Measurements from ENCODE around the gene CDK19. TPM values are rescaled to one million over a fixed set of nuclear protein-coding genes. Genes with fewer than 3 reads are reported as not detected.
A peak's percentile ranks its signal among the peaks of the same experiment; 100 is the strongest.

Gene CDK19
- total RNA-seq, 1 donor from 2014 or later = 26.6 TPM

DNA sequence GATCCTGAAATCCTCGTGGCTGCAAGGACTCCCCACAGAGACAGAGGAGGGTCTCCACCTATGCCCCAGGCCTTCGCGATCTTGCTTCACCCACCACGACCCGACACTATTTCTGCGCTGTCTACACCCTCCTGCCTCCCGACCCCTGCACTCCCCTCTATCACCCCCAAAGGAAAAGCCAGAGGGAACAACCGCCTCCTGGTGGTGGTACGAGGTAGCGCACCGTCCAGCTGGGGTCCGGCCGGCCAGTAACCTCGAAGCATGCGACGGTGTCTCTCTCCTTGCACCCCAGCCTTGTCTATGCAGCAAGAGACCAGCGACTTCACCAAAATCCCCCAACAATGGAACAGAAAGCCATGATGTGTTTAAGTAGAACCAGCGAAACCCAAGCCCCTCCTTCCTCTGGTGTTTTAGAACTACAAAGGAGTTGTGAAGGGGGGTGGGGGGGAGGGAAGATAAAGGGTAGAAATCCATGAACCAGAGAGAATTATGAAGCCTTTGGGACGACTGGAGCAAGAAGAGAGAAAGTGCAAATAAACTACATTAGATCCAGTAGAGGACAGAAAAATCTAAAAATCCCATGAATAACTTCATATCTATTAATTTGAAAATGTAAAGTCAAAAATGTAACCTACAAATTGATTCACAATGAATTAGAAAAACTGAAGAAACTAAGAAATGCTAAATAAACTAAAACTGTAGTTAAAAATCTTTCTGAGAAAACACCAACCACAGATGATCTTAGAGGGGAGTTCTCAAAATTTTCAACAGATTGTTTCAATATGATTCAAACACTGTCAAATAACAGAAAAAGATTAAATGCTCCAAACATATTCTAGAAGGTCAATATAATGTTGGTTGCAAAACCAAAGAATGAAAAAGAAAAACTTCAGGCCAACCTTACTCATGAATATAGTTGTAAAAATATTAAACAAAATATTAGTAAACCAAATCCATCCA, 168.0 kb downstream of the CDK19 start:
- ATAC-seq (no peak), DNase-seq (no peak)
- Histone ChIP-seq H3K4me1 (no peaks in the 10 kb centered on the region), H3K4me3 (no peak overlapping the region), H3K27me3 (no peaks in the 10 kb centered on the region), H3K36me3 (peaks cover 9% of the 10 kb centered on the region), H3K27ac (no peak overlapping the region), H3K9me3 (no peaks in the 10 kb centered on the region)
- TF ChIP-seq, protein P1, sequence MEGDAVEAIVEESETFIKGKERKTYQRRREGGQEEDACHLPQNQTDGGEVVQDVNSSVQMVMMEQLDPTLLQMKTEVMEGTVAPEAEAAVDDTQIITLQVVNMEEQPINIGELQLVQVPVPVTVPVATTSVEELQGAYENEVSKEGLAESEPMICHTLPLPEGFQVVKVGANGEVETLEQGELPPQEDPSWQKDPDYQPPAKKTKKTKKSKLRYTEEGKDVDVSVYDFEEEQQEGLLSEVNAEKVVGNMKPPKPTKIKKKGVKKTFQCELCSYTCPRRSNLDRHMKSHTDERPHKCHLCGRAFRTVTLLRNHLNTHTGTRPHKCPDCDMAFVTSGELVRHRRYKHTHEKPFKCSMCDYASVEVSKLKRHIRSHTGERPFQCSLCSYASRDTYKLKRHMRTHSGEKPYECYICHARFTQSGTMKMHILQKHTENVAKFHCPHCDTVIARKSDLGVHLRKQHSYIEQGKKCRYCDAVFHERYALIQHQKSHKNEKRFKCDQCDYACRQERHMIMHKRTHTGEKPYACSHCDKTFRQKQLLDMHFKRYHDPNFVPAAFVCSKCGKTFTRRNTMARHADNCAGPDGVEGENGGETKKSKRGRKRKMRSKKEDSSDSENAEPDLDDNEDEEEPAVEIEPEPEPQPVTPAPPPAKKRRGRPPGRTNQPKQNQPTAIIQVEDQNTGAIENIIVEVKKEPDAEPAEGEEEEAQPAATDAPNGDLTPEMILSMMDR (IDR thresholded peaks at IDR 0.05) = peak; percentile 28
- intact Hi-C loops (cut with DNase I) = no loop called here

DNA sequence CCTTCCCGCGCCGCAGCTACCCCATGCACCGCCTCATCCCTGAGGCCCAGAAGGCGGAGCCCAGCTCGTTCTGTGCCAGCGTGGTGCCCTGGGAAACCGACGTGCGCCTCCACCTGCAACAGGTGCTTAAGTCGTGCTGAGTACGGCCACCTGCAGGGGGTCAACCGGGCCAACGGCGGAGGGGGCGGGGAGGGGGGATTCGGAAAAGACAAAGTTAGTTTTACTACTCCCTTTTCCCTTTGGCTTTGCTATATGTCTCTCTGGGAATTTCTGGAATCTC, 168.9 kb downstream of the CDK19 start:
- no peak overlapping the region for H3K4me3 ChIP-seq
- peaks cover 9% of the 10 kb centered on the region for H3K36me3 ChIP-seq
- TF ChIP-seq, protein P1 (IDR thresholded peaks at IDR 0.05) = no peak
- no peaks in the 10 kb centered on the region for H3K27me3 ChIP-seq
- H3K9me3 ChIP-seq = no peaks in the 10 kb centered on the region
- DNase-seq (no peak), ATAC-seq (no peak)
- intact Hi-C loops (cut with DNase I) = no loop called here
- no peaks in the 10 kb centered on the region for H3K4me1 ChIP-seq
- no peak overlapping the region for H3K27ac ChIP-seq

DNA sequence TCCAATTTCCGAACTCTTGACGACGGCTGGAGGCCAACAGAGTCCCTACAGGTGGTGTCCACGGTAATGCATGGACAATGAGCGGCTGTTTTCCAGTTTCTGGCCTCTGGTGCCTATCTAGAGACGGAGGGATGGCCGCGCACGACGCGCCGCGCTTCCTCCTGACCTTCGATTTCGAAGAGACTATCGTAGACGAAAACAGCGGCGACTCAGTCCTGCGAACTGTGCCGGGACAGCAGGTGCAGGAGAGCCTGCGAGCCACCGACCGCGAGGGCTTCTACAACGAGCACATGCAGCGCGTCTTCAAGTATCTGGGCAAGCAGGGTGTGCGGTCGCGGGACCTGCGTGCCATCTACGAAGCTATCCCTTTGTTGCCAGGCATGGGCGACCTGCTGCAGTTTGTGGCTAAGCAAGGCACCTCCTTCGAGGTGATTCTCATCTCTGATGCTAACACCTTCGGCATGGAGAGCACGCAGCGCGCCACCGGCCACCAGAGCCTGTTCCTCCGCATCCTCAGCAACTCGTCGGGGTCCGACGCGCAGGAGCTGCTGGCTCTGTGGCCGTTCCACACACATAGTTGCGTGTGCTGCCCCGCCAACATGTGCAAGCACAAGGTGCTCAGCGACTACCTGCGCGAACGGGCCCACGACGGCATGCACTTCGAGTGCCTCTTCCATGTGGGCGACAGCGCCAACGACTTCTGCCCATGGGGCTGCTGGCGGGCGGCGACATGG, 169.4 kb downstream of the CDK19 start:
- H3K27me3 ChIP-seq = no peaks in the 10 kb centered on the region
- H3K27ac ChIP-seq = no peak overlapping the region
- DNase-seq (no peak), ATAC-seq (peak; percentile 9)
- no peak overlapping the region for H3K4me3 ChIP-seq
- no peaks in the 10 kb centered on the region for H3K9me3 ChIP-seq
- intact Hi-C loops (cut with DNase I) = no loop called here
- peaks cover 9% of the 10 kb centered on the region for H3K36me3 ChIP-seq
- TF ChIP-seq, protein P1 (IDR thresholded peaks at IDR 0.05) = no peak
- H3K4me1 ChIP-seq = no peaks in the 10 kb centered on the region

DNA sequence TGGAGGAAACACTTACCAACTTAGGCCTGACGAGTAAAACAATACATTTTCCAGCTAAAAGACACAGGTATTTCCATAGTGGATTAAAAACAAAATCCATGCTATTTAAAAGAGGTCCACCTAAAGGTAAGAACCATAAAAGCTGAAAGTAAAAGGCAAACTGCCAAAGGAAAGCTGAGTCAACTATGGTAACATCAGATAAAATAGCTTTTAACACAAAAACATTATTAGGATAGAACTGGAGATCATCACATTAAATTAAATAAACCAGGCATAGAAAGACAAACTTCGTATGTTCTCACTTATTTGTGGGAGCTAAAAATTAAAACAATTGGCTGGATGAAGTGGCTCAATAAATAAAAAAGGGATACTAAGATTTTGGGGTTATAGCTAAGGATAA, 172.1 kb downstream of the CDK19 start:
- Histone ChIP-seq H3K36me3 (peaks cover 9% of the 10 kb centered on the region), H3K4me3 (no peak overlapping the region), H3K4me1 (no peaks in the 10 kb centered on the region), H3K27me3 (no peaks in the 10 kb centered on the region), H3K27ac (no peak overlapping the region), H3K9me3 (no peaks in the 10 kb centered on the region)
- no peak for ATAC-seq
- TF ChIP-seq, protein P1 (IDR thresholded peaks at IDR 0.05) = no peak
- DNase-seq = no peak
- intact Hi-C loops (cut with DNase I) = no loop called here

DNA sequence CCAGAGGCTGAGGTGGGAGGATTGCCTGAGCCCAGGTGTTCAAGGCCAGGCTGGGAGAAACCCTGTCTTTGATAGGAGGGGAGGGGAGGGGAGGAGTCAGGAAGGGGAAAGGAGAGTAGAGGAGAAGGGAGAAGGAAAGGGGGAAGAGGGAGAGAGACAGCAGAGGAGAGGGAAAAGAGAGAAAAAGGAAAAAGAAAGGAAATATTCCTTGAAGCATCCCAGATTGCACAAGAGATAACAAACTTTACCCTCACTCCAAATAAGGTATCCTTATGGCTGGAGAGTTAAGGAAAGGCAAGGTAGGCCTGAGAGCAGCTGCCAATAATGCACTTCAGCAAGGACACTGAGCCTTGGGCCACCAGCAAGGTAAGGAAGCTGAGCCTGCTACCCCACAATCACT, 172.6 kb downstream of the CDK19 start:
- no peaks in the 10 kb centered on the region for H3K27me3 ChIP-seq
- no peaks in the 10 kb centered on the region for H3K9me3 ChIP-seq
- peaks cover 9% of the 10 kb centered on the region for H3K36me3 ChIP-seq
- H3K4me3 ChIP-seq = no peak overlapping the region
- no peak for ATAC-seq
- intact Hi-C loops (cut with DNase I) = no loop called here
- DNase-seq = no peak
- H3K4me1 ChIP-seq = no peaks in the 10 kb centered on the region
- TF ChIP-seq, protein P1 (IDR thresholded peaks at IDR 0.05) = no peak
- no peak overlapping the region for H3K27ac ChIP-seq
